ENCODE results near the gene RPS21. TPM values are rescaled to one million over a fixed set of nuclear protein-coding genes. Genes with fewer than 3 reads are reported as not detected.

The RPS21 gene
- total and polyA plus RNA-seq, 9 of the 15 experiments (the other 6 are each of a cell fraction or from before 2014, with no cell fraction given) = 1,380 to 5,647 (median 3,091) TPM

DNA sequence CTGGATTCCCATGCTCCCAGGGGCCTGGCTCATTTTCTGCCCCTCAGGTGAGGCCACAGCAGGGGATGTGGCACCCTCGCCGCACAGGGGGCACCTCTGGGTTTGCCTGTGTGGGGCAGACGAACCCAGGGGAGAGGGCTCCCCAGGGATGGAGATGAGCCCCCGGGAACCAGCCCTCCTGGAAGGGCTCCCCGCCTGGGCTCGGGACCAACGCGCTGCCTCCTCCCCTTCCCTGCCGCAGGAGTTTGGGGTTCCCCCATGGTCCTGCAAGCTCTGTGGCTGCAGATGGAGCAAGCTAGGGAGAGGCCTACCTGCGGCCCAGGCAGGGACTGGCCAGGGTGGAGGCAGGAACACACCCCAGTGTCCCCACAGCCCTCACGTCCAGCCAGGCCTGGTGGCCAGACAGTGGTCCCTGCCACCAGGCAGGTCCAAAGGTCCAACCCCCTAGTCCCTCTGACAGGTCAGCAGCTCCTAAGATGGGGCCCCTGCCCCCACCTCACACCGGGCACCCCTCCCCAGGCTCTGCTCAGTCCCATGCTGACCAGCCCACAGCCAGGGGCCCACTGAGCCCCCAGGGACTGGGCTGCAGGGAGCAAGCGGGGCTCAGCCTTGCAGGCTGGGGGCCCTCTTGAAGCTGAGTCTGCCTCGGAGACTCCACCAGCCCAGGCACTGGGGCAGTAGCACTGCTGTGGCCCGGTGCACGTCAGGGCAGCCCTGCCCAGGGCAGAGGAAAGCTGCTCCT is 33.4 kb upstream of the RPS21 start:
- Histone ChIP-seq H3K4me2 (ENCODE audit: insufficient read depth, low read length) (no peak overlapping the region), H3K79me2 (ENCODE audit: control insufficient read depth, insufficient read depth, low read length) (peaks cover 39% of the 10 kb centered on the region), H3K4me3 (no peak overlapping the region), H3K9me1 (ENCODE audit: control insufficient read depth, insufficient read depth, low read length) (peaks cover 2% of the 10 kb centered on the region), H4K20me1 (replicated peaks; ENCODE audit: control insufficient read depth, insufficient read depth, low read length) (0 out of 2 replicates have a peak, but pooled peaks cover under 1% of the 10 kb centered on the region), H2AFZ (ENCODE audit: low read depth, low read length) (no peak overlapping the region), H3K36me3 (ENCODE audit: control insufficient read depth, insufficient read depth, low read length) (peaks cover 72% of the 10 kb centered on the region; the same call in 2 of the 3 replicates), H3K9ac (ENCODE audit: insufficient read depth in 1 of 2, low read depth in 2 of 2, low read length in 2 of 2) (peak overlapping the region in 1 of 2 experiments; percentile 48; a peak in 2 of 4 replicates), H3K9me3 (replicated peaks; ENCODE audit: control insufficient read depth, insufficient read depth, low read depth, low read length) (no peaks in the 10 kb centered on the region), H3K27ac (ENCODE audit: extremely low read depth, low read depth, low read length) (no peak overlapping the region), H3K27me3 (ENCODE audit: control insufficient read depth in 2 of 2, insufficient read depth in 2 of 2, low read length in 2 of 2) (no peaks in the 10 kb centered on the region), H3K4me1 (replicated peaks in 1 of 2; ENCODE audit: control insufficient read depth in 2 of 2, insufficient read depth in 2 of 2, low read length in 2 of 2) (peaks cover 18 to 77% of the 10 kb centered on the region in 2 experiments)
- ChIA-PET POLR2A (interaction anchor here (1.0 kb wide), 1 partner anchor 12 kb away, joined by 4 read pairs; no protein-coding TSS in a partner anchor), CTCF (ENCODE audit: low intra/inter-chr PET ratio) (no interaction called here)
- 87% methylated on average over 8 of the region's 16 CpGs for WGBS (ENCODE audit: insufficient coverage, low coverage, missing lambda C conversion rate)
- FAIRE-seq (no peak), ATAC-seq (no peak), DNase-seq (ENCODE audit: extremely low read depth in 1 of 4, low spot score in 3 of 4) (no peak)
- in situ Hi-C loops (cut with MboI) (no loop called here), intact Hi-C loops (cut with micrococcal nuclease) (no loop called here)
- BruUV-seq (replicated peaks) = no TSS peak
- TF ChIP-seq ZMIZ1 (IDR thresholded peaks at IDR 0.05; ENCODE audit: low read depth in 2 of 2, low read length in 2 of 2) = no peak
- TF ChIP-seq RBFOX2 (IDR thresholded peaks at IDR 0.05; ENCODE audit: low read depth, low read length) = peak; percentile 15; the same call in 1 of the 2 replicates
- no peak for TF ChIP-seq ZNF277 (CRISPR knock-in tag; IDR thresholded peaks at IDR 0.05; ENCODE audit: borderline replicate concordance)
